DND-41 (cell line): ENCODE results near the gene C2orf69.

ENCODE experiments used
- EZH2 ChIP-seq: IDR thresholded peaks from 3 replicates; pipeline ENCODE4 v1.6.1; 2012; ENCODE audit warnings: borderline replicate concordance, low read depth, mild to moderate bottlenecking, moderate library complexity, low read length, inconsistent platforms; ENCODE audit not compliant: severe bottlenecking
- TF ChIP-seq, protein P1 (sequence below): IDR thresholded peaks from 2 replicates; pipeline ENCODE4 v1.5.1; 2012; ENCODE audit warnings: borderline replicate concordance, low read length, moderate library complexity, mild to moderate bottlenecking; ENCODE audit not compliant: poor library complexity, severe bottlenecking; ENCODE audit errors: extremely low read depth

DNA sequence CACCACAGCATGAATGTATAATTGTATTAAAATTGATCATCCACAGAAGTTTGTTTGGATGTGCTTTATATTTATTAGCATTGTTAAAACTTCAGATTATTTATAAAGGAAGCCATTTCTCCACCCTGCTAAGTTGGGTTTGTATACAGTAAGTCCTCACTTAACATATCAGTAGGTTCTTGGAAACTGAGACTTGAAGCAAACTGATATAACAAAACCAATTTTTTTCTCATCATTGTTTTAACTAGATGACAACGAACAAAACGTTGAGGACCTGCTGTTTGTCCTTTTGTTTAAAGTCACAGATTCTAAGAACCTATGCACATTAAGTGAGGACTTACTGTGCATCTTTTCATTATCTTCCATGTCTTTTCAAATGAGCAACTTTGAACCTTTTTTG, 17.1 kb downstream of the C2orf69 start:
- TF ChIP-seq, protein P1, sequence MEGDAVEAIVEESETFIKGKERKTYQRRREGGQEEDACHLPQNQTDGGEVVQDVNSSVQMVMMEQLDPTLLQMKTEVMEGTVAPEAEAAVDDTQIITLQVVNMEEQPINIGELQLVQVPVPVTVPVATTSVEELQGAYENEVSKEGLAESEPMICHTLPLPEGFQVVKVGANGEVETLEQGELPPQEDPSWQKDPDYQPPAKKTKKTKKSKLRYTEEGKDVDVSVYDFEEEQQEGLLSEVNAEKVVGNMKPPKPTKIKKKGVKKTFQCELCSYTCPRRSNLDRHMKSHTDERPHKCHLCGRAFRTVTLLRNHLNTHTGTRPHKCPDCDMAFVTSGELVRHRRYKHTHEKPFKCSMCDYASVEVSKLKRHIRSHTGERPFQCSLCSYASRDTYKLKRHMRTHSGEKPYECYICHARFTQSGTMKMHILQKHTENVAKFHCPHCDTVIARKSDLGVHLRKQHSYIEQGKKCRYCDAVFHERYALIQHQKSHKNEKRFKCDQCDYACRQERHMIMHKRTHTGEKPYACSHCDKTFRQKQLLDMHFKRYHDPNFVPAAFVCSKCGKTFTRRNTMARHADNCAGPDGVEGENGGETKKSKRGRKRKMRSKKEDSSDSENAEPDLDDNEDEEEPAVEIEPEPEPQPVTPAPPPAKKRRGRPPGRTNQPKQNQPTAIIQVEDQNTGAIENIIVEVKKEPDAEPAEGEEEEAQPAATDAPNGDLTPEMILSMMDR: no peak
- no peak for TF ChIP-seq EZH2
